NCI-H2196 (cell line): Measurements from ENCODE around the gene PAX3.

ENCODE experiments used
- DNase-seq: peaks from one replicate; lab custom pipeline; 2025; ENCODE audit not compliant: unreplicated experiment; lab: John Stamatoyannopoulos, UW

The PAX3 gene

DNA sequence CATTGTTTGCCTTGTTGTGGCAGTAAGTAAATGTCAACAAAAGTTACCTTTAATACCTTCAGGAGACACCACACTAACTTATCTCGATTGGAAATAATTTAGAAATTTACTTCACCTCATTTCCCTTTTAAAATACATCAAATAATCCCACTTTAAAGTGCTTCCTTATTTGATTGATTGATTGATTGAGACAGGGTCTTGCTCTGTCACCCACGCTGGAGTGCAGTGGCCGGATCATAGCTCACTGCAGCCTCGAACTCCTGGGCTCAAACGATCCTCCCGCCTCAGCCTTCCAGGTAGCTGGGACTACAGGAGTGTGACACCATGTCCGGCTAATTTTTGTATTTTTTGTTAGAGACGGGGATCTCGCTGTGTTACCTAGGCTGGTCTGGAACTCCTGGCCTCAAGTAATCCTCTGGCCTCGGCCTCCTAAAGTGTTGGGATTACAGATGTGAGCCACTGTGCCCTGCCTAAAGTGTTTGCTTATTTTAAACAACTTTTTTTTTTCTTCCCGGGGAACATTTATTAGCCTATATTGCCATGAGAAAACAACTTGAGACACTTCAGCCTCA lies 12.0 kb upstream of the PAX3 start:
- DNase-seq: no peak

DNA sequence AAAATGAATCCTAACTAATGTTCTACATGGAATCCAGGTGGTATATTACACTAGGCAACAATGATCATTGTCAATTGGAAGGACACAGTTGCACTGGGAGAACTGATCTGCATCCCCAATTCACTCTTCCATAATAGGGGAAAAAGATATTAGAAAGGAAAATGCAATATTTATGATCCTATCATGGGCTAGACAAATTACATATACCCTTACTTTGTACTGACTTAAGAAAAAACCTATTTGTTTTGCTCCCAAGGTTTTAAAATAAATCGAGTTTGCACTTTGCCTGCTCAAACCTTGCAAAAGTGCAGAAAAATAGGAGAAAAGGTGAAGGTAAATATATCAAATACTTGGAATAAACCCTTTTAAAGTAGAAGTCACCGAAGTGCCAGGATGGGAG lies 11.0 kb upstream of the PAX3 start:
- DNase-seq: no peak

DNA sequence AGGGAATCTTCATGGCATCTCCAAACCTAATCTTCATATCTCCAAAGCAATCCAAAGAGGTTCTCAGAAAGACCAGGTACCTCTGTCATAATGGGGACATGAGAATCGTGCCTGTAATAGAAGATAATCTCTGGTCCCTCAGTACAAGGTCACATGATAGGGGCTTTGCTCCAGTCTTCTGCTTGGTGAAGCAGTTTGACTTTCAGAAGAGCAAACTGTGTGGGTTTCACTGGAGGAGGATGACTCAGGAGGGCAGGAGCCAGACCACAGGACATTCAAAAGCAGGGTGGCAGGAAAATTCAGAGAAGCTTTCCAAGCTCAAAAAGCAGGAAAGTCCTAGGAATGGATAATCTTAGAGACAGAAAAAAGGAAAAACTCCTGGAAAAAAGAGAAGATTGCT lies 10.6 kb upstream of the PAX3 start:
- DNase-seq: no peak

DNA sequence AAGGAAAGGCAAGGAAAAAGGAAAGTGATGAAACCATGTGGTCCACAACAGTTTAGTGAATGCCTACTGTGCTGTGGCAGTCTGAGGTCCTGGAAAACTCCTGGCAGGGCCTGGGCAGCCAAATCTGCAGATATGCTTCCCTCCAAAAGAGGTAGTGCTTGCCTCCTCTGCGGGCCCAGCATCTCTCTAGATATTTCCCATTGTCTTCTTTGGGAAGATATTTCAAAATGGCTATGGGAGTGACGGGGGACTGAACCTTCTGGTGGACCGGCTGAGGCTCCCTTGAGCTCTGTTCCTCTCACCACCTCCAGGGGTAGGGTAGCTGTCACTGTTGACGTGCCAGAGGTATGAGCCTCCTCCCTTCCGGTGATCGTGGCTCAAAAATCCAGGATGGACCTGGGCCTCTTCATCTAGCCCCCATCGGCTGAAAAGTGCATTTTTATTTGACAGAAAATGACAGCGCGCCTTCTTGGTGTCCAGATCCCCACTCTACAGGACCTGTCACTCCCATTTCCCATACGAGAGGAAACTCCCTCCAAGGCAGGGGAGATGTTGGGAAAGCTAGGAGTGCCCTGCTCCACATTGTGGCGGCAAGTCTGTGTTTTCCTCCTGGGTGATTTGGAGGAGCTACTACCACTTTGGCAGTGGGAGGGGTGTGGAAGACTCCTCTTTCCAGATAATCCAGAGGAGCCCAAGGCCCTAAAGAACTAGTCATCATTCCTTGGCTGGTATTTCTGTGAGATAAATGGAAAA lies 9.4 kb upstream of the PAX3 start:
- DNase-seq: no peak

DNA sequence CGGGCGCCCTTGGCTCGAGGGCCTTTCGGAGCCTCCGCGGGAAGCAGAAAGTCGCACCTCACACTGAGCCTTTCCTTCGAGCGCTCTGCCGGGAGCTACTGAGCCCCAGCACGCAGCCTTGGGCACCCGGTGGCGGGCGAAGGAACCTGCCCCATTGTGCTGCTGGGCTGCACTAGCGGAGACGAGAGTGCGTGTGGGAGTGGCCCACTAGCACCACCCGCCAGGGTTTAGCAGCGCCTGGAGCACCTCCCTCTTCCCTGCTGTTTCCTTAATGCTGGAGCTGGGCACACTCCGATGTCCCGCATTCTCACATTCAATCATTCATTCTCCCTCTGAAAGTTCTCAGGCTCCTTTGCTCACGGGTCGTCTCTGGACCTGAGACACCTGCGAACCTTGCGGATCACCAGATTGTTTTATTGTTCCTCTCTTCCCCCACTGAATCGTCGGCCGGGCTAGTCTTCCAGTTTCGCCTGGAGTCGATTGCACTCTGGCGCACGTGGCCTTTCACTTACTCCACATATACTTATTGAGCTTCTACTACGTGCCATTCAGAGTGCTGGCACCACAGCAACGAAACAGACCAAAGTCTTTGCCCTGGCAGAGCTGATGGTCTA lies 8.5 kb upstream of the PAX3 start:
- DNase-seq: peak; percentile 44

DNA sequence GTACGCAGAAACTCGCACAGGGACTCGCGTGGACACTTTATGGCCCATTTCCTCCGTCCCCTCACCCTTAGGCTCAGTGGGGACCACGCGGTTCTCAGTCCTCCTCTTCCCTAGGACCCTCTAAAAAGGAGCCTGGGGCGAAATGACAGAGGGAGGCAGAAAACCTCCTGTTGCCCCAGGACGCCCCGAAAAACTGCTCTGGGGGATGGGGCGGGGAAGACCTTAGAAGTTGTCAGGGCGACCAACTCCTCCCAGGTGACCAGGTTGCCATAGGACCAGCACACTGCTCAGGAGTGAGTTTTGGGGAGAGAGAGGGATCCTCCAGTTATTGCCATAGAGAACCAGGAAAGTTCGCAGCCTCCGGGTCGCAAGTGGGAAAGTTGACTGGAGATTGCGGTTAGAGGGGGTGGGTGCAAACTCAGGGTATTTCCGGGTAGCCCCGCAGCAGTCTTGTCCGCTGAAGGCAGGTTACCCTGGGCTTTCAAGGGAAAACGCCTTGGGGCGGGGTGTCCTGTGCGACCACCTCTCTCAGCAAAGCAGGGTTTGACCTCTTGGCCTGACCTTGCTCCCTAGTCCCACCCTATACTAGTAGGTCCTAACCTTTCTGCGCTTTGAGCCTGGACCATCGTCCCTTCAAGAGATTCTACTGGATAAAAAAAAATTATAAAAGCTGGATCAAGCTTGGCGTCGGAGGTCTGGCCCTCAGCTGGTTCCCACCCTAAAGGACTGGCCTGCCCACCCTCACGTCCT lies 7.8 kb upstream of the PAX3 start:
- DNase-seq: no peak

DNA sequence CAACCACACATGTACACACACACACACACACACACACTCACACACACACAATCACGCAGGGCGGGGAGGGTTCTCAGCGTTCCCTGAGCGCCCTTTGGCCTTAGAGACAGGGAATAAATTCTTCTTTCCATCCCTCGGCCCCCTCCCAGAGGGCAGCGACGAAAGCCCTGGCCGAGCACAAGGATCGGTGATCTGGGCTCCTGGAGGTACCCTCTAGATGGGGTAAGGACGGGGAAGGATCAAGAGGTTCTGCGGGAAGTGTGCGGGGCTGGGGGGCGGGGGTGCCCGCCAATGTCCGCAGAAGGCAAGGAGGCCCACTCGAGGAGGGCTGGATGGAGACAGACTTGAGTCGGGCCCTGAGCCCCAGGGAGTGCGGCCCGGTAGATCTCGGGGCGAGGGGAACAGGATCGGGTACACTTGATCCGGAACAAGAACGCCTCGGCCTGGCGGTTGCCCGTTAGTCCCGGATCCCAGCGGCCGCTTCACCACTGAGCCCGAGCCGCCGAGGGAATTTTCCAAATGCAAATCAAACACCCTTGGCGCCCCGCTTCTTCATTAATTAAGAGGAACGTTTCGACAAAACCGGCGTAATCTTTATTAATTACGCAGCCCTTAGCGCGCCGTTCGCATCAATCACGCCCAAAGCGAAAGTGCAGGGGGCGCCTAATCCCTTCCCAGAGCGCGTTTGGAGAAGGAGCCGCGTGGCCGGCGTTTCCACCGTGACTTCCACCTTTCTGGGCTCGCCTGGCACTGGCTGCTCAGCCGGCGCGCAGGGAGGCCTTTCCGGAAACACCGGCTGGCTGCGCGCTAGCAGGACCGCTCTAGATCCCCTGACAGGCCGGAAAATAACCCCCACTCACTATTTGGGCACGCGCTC lies 7.0 kb upstream of the PAX3 start:
- peak; percentile 60 for DNase-seq

DNA sequence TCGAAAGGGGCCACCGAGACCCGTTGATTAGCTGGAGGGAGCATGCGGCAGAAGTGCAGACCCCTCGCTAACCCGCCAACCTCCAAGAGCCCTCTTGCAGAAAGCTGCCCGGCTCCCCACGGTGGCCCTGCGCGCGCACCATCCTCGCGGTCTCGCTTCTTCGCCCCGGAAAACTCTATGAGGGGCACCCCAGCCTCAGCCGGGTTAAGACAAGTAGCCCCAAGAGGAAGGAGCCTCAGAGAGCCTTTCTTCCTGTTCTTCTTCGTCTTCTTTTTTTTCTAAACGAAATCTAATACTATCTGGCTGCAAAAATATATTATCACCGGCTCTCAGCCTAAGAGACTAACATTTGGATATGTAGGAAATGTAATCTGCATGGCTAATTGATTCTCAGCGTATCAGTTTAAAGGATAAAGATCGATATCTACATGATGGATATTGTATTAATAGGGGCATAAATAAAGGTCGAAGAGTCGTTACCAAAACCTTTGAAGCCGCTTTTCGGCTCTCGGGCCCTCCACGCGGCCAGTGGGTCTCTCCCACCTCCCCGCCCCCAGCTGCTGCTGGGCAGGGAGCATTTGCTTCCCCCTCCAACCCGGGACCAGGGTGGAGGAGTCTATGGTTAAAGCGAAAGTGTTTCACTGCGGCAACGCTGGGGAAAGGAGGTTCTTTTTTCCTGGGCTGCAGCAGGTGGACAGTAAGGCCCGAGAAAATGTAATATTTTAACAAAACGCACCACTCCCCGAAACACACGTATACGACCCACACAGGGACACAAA lies 6.1 kb upstream of the PAX3 start:
- DNase-seq: no peak

DNA sequence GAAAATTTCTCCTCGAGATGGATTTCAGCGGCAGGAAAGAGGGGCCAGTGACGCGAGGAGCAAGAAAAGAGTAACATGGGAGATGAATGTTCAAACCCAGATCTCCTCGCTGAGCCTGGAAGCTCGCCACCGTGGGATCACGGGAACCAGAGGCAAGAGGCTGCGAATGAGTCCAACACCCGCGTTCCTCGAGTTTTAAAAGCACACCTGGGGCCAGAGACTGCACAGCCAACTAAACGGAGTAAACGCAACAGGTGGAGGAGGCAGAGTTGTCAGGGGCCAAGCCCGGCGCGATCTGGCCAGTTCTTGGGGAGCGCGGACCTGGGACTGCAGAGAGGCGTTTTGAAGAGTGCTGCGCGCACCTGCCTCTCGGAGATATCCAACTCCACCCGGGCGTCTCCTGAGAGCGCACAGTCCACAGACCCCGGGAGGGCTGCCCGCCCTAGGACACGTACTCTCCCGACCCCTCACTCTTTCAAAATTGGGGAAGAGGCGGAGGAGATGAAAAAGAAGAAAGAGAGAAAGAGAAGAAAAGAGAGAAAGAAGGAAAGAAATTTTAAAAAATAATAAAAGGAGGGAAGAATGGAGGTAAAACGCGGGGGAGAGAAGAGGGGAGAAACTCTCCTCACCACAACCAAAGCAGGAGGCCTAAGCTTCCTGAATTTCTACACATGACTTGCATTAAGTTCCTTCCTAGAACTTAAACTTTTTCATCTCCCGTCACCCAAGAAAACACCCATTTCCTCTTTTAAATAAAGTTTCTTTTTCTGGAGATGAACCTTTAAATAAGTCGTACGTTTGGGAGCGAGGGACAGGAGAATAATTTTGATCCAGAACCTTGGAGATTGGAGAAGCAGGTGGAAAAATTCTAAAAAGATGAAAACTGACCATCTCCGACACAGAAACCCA lies 5.3 kb upstream of the PAX3 start:
- no peak for DNase-seq

DNA sequence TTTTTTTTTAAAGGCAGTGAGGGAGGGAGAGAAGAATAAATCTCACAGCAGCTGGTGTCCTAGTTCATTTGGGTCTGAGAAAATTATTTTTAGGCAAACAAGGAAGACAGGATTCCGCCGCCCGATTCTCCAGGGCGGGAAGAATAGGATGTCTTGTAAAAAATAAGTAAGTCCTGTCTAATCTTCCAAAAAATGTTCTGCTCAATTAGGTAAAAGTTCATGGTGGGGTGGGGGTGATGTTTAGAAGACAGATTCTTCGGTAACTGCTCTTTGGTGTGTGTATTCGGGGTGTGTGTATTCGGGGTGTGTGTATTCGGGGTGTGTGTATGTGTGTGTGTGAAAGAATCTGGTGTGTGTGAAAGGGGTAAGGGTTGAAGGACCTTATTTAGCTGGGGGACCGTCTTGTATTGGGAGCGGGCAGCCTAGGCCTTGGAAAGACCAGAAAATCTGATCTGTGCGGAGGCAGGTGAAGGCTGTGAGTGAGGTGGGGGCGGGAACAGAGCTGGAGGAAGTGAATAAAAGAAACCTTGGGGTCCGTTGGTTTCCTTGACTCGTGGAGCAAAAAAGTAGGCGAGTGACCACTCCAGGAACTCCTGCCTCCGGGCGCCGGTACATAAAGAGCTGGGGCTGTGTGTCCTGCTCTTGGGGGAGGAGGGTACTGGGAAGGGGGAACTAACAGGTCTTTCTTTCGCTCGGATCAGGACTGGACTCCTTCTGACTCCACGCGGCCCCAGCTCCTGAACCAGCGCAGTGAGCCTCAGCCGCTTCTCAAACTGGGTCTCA lies 4.4 kb upstream of the PAX3 start:
- no peak for DNase-seq

DNA sequence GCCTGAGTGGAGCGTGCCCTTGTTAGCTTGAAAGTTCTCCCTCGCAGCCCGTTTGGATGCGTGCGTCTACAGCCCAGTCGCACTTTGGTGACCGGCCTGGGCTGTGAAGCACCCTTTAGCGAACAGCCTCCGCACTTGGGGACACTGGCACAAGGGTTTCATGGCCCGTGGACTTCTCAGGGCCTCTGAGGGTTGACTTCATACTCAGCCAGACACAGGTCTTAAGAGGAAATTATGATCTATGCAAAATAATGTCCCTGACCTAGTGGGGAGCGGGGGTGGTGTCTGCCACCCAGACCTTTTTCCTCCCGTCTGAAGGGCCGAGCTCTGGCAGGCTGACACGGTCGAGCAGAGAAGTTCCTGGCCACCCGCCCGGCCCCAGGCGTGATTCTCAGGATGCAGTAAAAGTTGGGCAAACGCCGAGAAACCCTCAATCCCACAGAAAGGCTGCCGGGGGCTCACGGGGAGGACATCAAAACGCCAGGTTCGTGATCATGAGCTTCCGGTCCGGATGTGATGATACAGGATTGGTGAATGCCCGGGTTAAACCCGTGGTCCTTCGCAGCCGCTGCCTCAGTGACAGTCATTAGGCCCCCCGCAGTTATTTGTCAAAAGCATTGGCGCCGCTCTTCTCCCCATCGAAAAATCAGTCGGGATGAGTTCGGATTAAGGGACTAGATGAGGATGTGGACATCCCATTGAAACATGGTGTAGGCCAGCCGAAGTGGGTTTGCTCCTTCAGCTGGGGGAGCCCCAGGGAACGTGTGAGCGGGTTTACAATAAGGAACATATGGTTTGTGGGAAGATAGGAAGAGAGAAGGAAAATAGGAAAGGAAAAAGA lies 3.6 kb upstream of the PAX3 start:
- no peak for DNase-seq

DNA sequence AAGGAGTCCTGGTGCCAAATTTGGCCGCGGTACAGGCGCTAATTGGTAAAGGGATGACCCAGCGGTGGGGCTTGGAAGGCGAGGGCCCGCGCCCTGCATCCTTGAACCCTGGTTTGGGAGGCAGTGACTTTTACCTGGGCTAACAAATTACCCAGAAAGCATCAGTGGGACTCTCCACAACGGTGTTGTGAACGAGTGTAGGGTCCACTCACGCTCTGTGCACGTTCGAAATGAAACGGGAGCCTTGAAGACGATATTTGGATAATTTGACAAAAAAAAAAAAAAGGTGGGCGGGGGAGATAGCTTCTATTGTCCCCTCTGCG lies 3.0 kb upstream of the PAX3 start:
- no peak for DNase-seq

DNA sequence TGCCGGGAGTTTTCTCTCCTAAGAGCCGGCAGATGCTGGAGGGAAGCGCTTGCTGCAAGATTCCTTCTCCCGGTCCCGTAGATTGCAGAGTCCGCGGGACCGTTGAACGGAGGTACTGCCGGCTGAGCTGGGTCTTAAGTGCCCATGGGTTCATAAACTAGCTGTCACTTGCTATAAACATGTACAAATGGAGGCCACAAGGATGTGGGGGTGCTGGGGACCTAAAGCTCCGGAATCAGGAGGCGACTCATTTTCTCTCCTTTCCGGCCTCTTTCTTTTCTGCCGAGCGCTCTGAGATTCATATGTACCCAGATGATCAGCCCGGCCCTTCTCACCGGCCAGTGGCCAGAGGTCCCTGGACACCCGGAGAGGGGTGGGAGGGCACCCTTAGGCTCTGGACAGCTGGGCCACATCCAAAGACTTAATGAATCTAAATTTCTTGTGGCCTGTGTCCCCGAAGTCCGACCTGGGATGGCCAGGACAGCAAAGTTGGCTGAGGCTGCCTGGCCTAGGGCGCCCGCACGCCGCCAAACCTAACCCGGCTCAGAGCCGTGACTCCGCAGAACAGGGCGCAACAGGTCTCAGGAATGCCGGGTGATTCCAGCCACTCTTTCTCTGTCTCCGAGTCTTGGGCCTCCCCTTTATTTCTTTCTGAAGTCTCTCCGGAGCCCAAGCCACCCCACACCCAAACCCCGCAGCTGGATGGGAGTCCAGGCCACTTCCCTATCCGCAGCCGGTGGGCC lies 2.4 kb upstream of the PAX3 start:
- DNase-seq: no peak

DNA sequence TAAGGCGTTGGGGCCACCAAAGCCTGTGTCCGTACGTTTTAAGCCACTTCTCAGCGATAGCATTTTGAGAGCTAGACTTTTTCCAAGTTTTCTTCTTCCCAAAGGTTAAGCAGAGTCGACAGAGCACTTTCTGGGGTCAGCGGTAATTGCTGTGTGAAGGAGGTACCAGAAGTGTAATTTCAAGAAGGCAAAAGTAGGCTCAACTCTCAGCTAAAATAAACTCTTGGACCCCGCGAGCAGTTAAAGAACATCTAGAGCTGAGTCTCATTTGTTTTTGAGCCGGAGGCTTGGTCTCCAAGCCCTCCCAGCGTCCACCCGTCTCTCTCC lies 1.9 kb upstream of the PAX3 start:
- DNase-seq: no peak

DNA sequence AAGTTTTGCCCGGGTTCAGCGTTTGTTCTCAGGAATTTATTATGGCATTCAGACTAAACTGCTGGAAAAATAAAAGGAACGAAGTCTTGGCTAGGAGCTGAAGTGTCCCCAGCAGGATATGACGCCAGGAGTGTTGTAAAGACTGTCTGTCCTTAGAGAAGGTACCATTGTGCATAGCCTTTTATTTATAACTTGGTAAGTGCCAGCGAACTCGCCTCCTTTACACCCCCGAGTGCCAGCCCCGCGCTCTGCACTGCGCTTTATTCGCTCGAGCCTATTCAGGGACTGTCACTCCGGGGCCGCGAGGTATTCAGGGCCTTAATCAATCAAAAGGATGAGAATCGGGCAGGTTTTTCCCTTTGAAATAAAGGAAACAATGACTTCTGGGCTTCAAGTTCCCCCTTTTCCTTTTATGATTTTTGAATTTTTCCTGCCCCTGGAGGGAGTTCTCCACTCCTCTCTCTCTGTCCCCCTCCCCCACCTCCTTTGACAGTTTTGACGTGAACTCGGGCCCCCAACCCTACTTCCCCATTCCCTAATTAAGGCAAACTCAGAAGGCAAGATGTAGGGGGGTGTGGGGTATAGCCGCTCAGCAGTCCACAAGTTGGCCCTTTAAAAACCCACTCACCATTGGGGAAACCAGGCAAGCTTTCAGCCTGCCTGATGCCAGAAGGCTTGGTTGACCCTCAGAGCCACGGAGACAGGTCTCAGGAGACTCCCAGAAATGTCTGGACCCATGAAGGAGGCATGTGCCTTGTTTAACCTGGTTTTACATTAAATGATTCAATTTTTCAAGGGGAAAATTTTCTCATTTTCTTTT lies 1.3 kb upstream of the PAX3 start:
- DNase-seq: no peak

DNA sequence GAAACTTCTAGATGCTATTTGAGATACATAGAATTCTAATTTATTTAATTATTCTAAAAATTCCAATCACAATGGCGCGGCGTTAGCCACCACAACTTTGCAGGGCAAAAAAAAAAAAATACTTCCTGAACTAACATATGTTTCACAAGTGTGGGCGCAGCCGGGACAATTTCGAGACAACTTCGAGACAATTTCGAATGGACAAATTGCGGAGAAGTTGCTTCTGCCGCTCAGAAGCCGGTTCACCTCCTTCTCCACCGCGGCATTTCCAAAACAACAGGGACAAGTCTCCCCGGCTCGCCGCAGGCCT lies 842 bp downstream of the PAX3 start:
- no peak for DNase-seq

DNA sequence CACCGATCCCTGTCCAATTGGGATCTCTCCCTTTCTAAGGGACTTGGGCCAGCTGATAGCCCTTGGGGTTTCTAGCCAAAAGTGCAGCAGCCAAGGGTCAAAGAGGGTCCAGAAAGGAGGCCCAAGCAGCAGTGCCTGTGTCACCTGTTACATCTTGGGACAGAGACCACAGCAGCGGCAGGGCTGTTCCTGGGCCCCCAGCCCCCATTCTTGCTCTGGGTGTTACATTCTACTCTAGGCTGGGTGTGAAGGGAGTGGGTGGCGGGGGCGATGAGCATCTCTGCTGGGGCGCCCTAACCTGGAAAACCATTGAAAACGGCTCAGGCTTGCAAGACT lies 1.2 kb downstream of the PAX3 start:
- no peak for DNase-seq
